Mesenchymal stem cell (in vitro differentiated cells and primary cell): ENCODE measurements around the gene DIAPH2.

Experiments
- DNase-seq: peaks from one replicate; pipeline ENCODE4 v3.0.0-alpha.2; 2013
- H2AFZ ChIP-seq: one replicate; pipeline ENCODE4 v1.6.1; 2013; ENCODE audit warnings: low read depth, mild to moderate bottlenecking, control low read depth, inconsistent platforms, low read length, moderate library complexity
- H2AK5ac ChIP-seq: 2 replicates; pipeline ENCODE4 v1.6.1; 2013; ENCODE audit warnings: low read length, moderate library complexity, mild to moderate bottlenecking, inconsistent platforms; ENCODE audit not compliant: severe bottlenecking
- H2BK120ac ChIP-seq: one replicate; pipeline ENCODE4 v1.6.1; 2013; ENCODE audit warnings: low read depth, mild to moderate bottlenecking, inconsistent platforms, low read length, moderate library complexity
- H2BK12ac ChIP-seq, 2 experiments: one replicate each; pipeline ENCODE4 v1.6.1; 2013; ENCODE audit warnings: inconsistent platforms in 2 of 2, low read length in 2 of 2, mild to moderate bottlenecking in 2 of 2, moderate library complexity in 2 of 2, control low read depth in 1 of 2
- H2BK15ac ChIP-seq: one replicate; pipeline ENCODE4 v1.6.1; 2013; ENCODE audit warnings: mild to moderate bottlenecking, low read depth, inconsistent platforms; ENCODE audit not compliant: poor library complexity, severe bottlenecking
- H2BK5ac ChIP-seq: 2 replicates; pipeline ENCODE4 v1.6.1; 2013; ENCODE audit warnings: low read depth, mild to moderate bottlenecking, low read length, control low read depth, inconsistent platforms; ENCODE audit not compliant: poor library complexity, severe bottlenecking
- H3K14ac ChIP-seq, 2 experiments: one replicate each; pipeline ENCODE4 v1.6.1; 2013; ENCODE audit warnings: inconsistent platforms in 2 of 2, low read length in 2 of 2, control low read depth in 1 of 2, mild to moderate bottlenecking in 1 of 2, moderate library complexity in 1 of 2
- H3K18ac ChIP-seq, 2 experiments: one replicate each; pipeline ENCODE4 v1.6.1; 2013; ENCODE audit warnings: inconsistent platforms in 2 of 2, low read length in 2 of 2, control low read depth in 1 of 2, low read depth in 1 of 2, mild to moderate bottlenecking in 1 of 2
- H3K23ac ChIP-seq, 2 experiments: one replicate each; pipeline ENCODE4 v1.6.1; 2013; ENCODE audit warnings: inconsistent platforms in 2 of 2, low read length in 2 of 2, mild to moderate bottlenecking in 2 of 2, moderate library complexity in 2 of 2, control low read depth in 1 of 2
- H3K27ac ChIP-seq: 2 replicates; pipeline ENCODE4 v1.5.1; 2013; ENCODE audit warnings: mild to moderate bottlenecking, moderate library complexity, low read length, control low read depth, inconsistent platforms; ENCODE audit not compliant: poor library complexity, severe bottlenecking
- H3K27me3 ChIP-seq, 2 experiments: 2 replicates each; pipeline versions ENCODE4 v1.6.1 to v1.7.0; 2013; ENCODE audit warnings: low read length in 2 of 2, mild to moderate bottlenecking in 2 of 2, moderate library complexity in 2 of 2, control low read depth in 1 of 2, inconsistent platforms in 1 of 2; ENCODE audit not compliant: control insufficient read depth in 1 of 2, insufficient read depth in 1 of 2
- H3K36me3 ChIP-seq, 2 experiments: 2 replicates each; pipeline versions ENCODE4 v1.6.1 to v1.7.0; 2013; ENCODE audit warnings: low read length in 2 of 2, control low read depth in 1 of 2, inconsistent platforms in 1 of 2, low read depth in 1 of 2, mild to moderate bottlenecking in 1 of 2; ENCODE audit not compliant: insufficient read depth in 2 of 2, control insufficient read depth in 1 of 2
- H3K4ac ChIP-seq, 2 experiments: one replicate each; pipeline ENCODE4 v1.6.1; 2013; ENCODE audit warnings: inconsistent platforms in 2 of 2, low read length in 2 of 2, mild to moderate bottlenecking in 2 of 2, moderate library complexity in 2 of 2, control low read depth in 1 of 2, low read depth in 1 of 2
- H3K4me1 ChIP-seq: 2 replicates; pipeline ENCODE4 v1.6.1; 2013; ENCODE audit warnings: low read depth, low read length, control low read depth; ENCODE audit not compliant: control insufficient read depth, insufficient read depth
- H3K4me2 ChIP-seq: 2 replicates; pipeline ENCODE4 v1.6.1; 2013; ENCODE audit warnings: low read length, mild to moderate bottlenecking, inconsistent platforms; ENCODE audit not compliant: poor library complexity, severe bottlenecking
- H3K4me3 ChIP-seq, 2 experiments: 2 replicates each; pipeline versions ENCODE4 v1.5.1 to v1.7.0; 2013; ENCODE audit warnings: low read length in 2 of 2, mild to moderate bottlenecking in 2 of 2, control low read depth in 1 of 2, low read depth in 1 of 2; ENCODE audit not compliant: insufficient read depth in 1 of 2
- H3K79me1 ChIP-seq: replicated peaks from 2 replicates; pipeline ENCODE4 v1.6.1; 2013; ENCODE audit warnings: mild to moderate bottlenecking, control low read depth, low read length, inconsistent platforms; ENCODE audit not compliant: poor library complexity, severe bottlenecking
- H3K9ac ChIP-seq: 2 replicates; pipeline ENCODE4 v1.7.0; 2013; ENCODE audit warnings: mild to moderate bottlenecking, low read length, moderate library complexity
- H3K9me3 ChIP-seq: 2 replicates; pipeline ENCODE4 v1.7.0; 2013; ENCODE audit warnings: mild to moderate bottlenecking, low read length; ENCODE audit not compliant: control insufficient read depth
- H4K8ac ChIP-seq: one replicate; pipeline ENCODE4 v1.6.1; 2013; ENCODE audit warnings: inconsistent platforms, mild to moderate bottlenecking, low read length, moderate library complexity
- H4K91ac ChIP-seq: one replicate; pipeline ENCODE4 v1.6.1; 2013; ENCODE audit warnings: mild to moderate bottlenecking, low read length, inconsistent platforms
- WGBS: methylation state at CpG from one replicate; pipeline ENCODE4 v1.1.7; 2013; ENCODE audit warnings: mixed read lengths; 5-methylcytosine and 5-hydroxymethylcytosine counted together

Gene DIAPH2

GRCh38 chrX:97605271-97605670 lies 920.6 kb downstream of the DIAPH2 start:
- Histone ChIP-seq H4K91ac (no peak overlapping the region), H3K4me1 (no peaks in the 10 kb centered on the region), H3K36me3 (no peaks in the 10 kb centered on the region), H3K4me2 (no peak overlapping the region), H3K27ac (no peak overlapping the region), H2AFZ (no peak overlapping the region), H2BK120ac (no peak overlapping the region), H4K8ac (no peak overlapping the region), H3K4ac (no peak overlapping the region), H3K18ac (no peak overlapping the region), H2BK15ac (no peak overlapping the region), H3K4me3 (no peak overlapping the region), H3K27me3 (no peaks in the 10 kb centered on the region), H2BK12ac (no peak overlapping the region), H2AK5ac (no peak overlapping the region), H2BK5ac (no peak overlapping the region), H3K23ac (no peak overlapping the region), H3K14ac (no peak overlapping the region), H3K9me3 (no peaks in the 10 kb centered on the region), H3K9ac (no peak overlapping the region), H3K79me1 (no peaks in the 10 kb centered on the region)
- WGBS: 98% methylated on average over 2 of the region's 3 CpGs
- no peak for DNase-seq

- no peak for DNase-seq
- H2BK5ac ChIP-seq: no peak overlapping the region
- H3K36me3 ChIP-seq: no peaks in the 10 kb centered on the region
- no peak overlapping the region for H2BK120ac ChIP-seq
- no peaks in the 10 kb centered on the region for H3K4me1 ChIP-seq
- H3K27me3 ChIP-seq: no peaks in the 10 kb centered on the region
- 88% methylated on average over 1 of the region's 1 CpG for WGBS
- H3K4me3 ChIP-seq: no peak overlapping the region
- no peak overlapping the region for H2AFZ ChIP-seq
- H3K4ac ChIP-seq: no peak overlapping the region
- H2BK15ac ChIP-seq: no peak overlapping the region
- no peak overlapping the region for H3K27ac ChIP-seq
- no peak overlapping the region for H3K9ac ChIP-seq
- H4K8ac ChIP-seq: no peak overlapping the region
- no peak overlapping the region for H3K23ac ChIP-seq
- no peak overlapping the region for H3K18ac ChIP-seq
- no peak overlapping the region for H2BK12ac ChIP-seq
- H3K14ac ChIP-seq: no peak overlapping the region
- no peaks in the 10 kb centered on the region for H3K79me1 ChIP-seq
- H2AK5ac ChIP-seq: no peak overlapping the region
- H4K91ac ChIP-seq: no peak overlapping the region
- H3K4me2 ChIP-seq: no peak overlapping the region
- H3K9me3 ChIP-seq: no peaks in the 10 kb centered on the region
These were observed 924.7 kb downstream of the DIAPH2 start for GRCh38 chrX:97609357-97609756.

GRCh38 chrX:97609938-97610337 lies 925.3 kb downstream of the DIAPH2 start:
- Histone ChIP-seq H3K27me3 (no peaks in the 10 kb centered on the region), H2BK12ac (no peak overlapping the region), H3K4me1 (no peaks in the 10 kb centered on the region), H3K4me2 (no peak overlapping the region), H3K9me3 (no peaks in the 10 kb centered on the region), H2AK5ac (no peak overlapping the region), H2AFZ (no peak overlapping the region), H3K4me3 (no peak overlapping the region), H2BK15ac (no peak overlapping the region), H3K4ac (no peak overlapping the region), H3K27ac (no peak overlapping the region), H2BK120ac (no peak overlapping the region), H3K79me1 (no peaks in the 10 kb centered on the region), H4K8ac (no peak overlapping the region), H3K14ac (no peak overlapping the region), H3K23ac (no peak overlapping the region), H4K91ac (no peak overlapping the region), H3K18ac (no peak overlapping the region), H3K36me3 (no peaks in the 10 kb centered on the region), H2BK5ac (no peak overlapping the region), H3K9ac (no peak overlapping the region)
- WGBS: 71% methylated on average over 1 of the region's 1 CpG
- no peak for DNase-seq

- H3K14ac ChIP-seq: no peak overlapping the region
- no peaks in the 10 kb centered on the region for H3K4me1 ChIP-seq
- H3K23ac ChIP-seq: no peak overlapping the region
- no peak overlapping the region for H3K27ac ChIP-seq
- no peaks in the 10 kb centered on the region for H3K79me1 ChIP-seq
- no peak overlapping the region for H3K4ac ChIP-seq
- H2BK12ac ChIP-seq: no peak overlapping the region
- H2BK5ac ChIP-seq: no peak overlapping the region
- 56% methylated on average over 3 of the region's 7 CpGs for WGBS
- H3K27me3 ChIP-seq: peaks cover 0 to 6% of the 10 kb centered on the region in 2 experiments
- H2BK120ac ChIP-seq: no peak overlapping the region
- no peak overlapping the region for H2AK5ac ChIP-seq
- H3K4me2 ChIP-seq: no peak overlapping the region
- H4K8ac ChIP-seq: no peak overlapping the region
- no peaks in the 10 kb centered on the region for H3K9me3 ChIP-seq
- H2BK15ac ChIP-seq: no peak overlapping the region
- DNase-seq: peak; percentile 65
- no peak overlapping the region for H3K18ac ChIP-seq
- H3K4me3 ChIP-seq: peak overlapping the region in 1 of 2 experiments; percentile 26
- H3K9ac ChIP-seq: peak overlapping the region; percentile 53
- no peak overlapping the region for H4K91ac ChIP-seq
- H2AFZ ChIP-seq: no peak overlapping the region
- H3K36me3 ChIP-seq: no peaks in the 10 kb centered on the region
These were observed 932.4 kb downstream of the DIAPH2 start for GRCh38 chrX:97616883-97617530.
